ENCODE data around the gene TMEM52.

DNA sequence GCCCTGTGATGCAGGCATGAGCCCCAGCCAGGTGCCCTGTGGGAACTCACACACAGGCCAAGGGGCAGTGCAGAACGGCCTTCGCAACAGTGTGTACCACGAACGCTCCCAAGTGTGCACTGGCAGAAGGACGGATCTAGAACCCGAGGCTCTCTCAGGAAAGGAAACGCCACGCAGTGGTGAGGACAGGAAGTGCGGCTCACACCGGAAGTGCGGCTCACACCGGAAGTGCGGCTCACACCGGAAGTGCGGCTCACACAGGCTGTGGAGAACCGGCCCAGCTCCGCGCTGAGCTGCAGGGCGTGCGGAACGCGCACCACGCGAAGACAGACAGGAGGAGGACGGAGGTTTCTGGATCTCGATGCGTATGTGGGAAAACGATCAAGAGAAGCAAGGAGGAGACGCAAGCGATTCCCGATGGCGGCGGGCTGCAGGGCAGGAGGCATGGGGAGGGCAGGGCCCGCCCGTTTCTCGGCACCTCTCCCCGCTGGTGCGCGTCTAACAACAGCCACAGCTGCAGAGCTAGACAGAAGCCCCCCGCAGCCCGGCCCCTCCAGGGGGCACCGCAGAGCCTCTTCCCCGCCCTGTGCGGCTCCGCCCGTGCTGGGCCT lies 35.9 kb upstream of the TMEM52 start:
- TF ChIP-seq, protein P1, sequence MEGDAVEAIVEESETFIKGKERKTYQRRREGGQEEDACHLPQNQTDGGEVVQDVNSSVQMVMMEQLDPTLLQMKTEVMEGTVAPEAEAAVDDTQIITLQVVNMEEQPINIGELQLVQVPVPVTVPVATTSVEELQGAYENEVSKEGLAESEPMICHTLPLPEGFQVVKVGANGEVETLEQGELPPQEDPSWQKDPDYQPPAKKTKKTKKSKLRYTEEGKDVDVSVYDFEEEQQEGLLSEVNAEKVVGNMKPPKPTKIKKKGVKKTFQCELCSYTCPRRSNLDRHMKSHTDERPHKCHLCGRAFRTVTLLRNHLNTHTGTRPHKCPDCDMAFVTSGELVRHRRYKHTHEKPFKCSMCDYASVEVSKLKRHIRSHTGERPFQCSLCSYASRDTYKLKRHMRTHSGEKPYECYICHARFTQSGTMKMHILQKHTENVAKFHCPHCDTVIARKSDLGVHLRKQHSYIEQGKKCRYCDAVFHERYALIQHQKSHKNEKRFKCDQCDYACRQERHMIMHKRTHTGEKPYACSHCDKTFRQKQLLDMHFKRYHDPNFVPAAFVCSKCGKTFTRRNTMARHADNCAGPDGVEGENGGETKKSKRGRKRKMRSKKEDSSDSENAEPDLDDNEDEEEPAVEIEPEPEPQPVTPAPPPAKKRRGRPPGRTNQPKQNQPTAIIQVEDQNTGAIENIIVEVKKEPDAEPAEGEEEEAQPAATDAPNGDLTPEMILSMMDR (IDR thresholded peaks at IDR 0.05; ENCODE audit: poor library complexity), result no peak
- TF ChIP-seq EZH2 (IDR thresholded peaks at IDR 0.05; ENCODE audit: borderline replicate concordance), result no peak
- no peak for TF ChIP-seq EZH2phosphoT487 (IDR thresholded peaks at IDR 0.05; ENCODE audit: low read depth, severe bottlenecking, unreplicated experiment)

All from hepatocyte (in vitro differentiated cells).